Mesendoderm (in vitro differentiated cells): ENCODE results near the gene MGAT3.
"Not testable (repeated sequence)": the region's sequence is repeated elsewhere in the genome, so short reads cannot be mapped to it uniquely, and the experiment has no call there.

Experiments used
- DNase-seq: peaks from one replicate; pipeline ENCODE4 v3.0.0; 2013
- H2AK5ac ChIP-seq: 2 replicates; pipeline ENCODE4 v1.6.1; 2013; ENCODE audit warnings: low read length, inconsistent platforms
- H2BK120ac ChIP-seq: 2 replicates; pipeline ENCODE4 v1.6.1; 2013; ENCODE audit warnings: low read depth, mild to moderate bottlenecking, low read length, moderate library complexity, mixed read lengths
- H2BK15ac ChIP-seq: replicated peaks from 2 replicates; pipeline ENCODE4 v1.6.1; 2013; ENCODE audit warnings: low read depth, mild to moderate bottlenecking, moderate library complexity
- H2BK5ac ChIP-seq: 2 replicates; pipeline ENCODE4 v1.6.1; 2013; ENCODE audit warnings: low read length, inconsistent platforms
- H3K18ac ChIP-seq: 2 replicates; pipeline ENCODE4 v1.6.1; 2013; ENCODE audit warnings: mild to moderate bottlenecking, low read length, mixed read lengths
- H3K23ac ChIP-seq: one replicate; pipeline ENCODE4 v1.6.1; 2013; ENCODE audit warnings: low read length
- H3K27ac ChIP-seq: 2 replicates; pipeline ENCODE4 v1.5.1; 2013; ENCODE audit warnings: low read depth, mild to moderate bottlenecking, inconsistent platforms, low read length, moderate library complexity
- H3K27me3 ChIP-seq: 2 replicates; pipeline ENCODE4 v1.6.1; 2013; ENCODE audit warnings: low read length, control low read depth, mild to moderate bottlenecking, inconsistent platforms; ENCODE audit not compliant: insufficient read depth, poor library complexity
- H3K36me3 ChIP-seq: 2 replicates; pipeline ENCODE4 v1.6.1; 2013; ENCODE audit warnings: low read length, inconsistent platforms; ENCODE audit not compliant: control insufficient read depth, insufficient read depth
- H3K4ac ChIP-seq: one replicate; pipeline ENCODE4 v1.6.1; 2013; ENCODE audit warnings: low read depth, mild to moderate bottlenecking, low read length, moderate library complexity
- H3K4me1 ChIP-seq: 2 replicates; pipeline ENCODE4 v1.6.1; 2013; ENCODE audit warnings: low read depth, low read length, inconsistent platforms; ENCODE audit not compliant: control insufficient read depth
- H3K4me2 ChIP-seq: 2 replicates; pipeline ENCODE4 v1.6.1; 2013; ENCODE audit warnings: low read length
- H3K4me3 ChIP-seq: 2 replicates; pipeline ENCODE4 v1.5.1; 2013; ENCODE audit warnings: mild to moderate bottlenecking, low read length
- H3K56ac ChIP-seq: one replicate; pipeline ENCODE4 v1.6.1; 2013; ENCODE audit warnings: low read length
- H3K79me1 ChIP-seq: 2 replicates; pipeline ENCODE4 v1.6.1; 2013; ENCODE audit warnings: low read length, inconsistent platforms
- H3K79me2 ChIP-seq: 2 replicates; pipeline ENCODE4 v1.6.1; 2013; ENCODE audit warnings: mild to moderate bottlenecking, low read length; ENCODE audit not compliant: control insufficient read depth, insufficient read depth
- H3K9ac ChIP-seq: 2 replicates; pipeline ENCODE4 v1.6.1; 2013; ENCODE audit warnings: low read length, inconsistent platforms
- H4K5ac ChIP-seq: one replicate; pipeline ENCODE4 v1.6.1; 2013; ENCODE audit warnings: low read length
- H4K8ac ChIP-seq: one replicate; pipeline ENCODE4 v1.6.1; 2013; ENCODE audit warnings: low read depth, mild to moderate bottlenecking, control low read depth, low read length, moderate library complexity
- WGBS: extraction: QIAGEN DNeasy Blood & Tissue Kit; methylation state at CpG from one replicate; pipeline ENCODE4 v1.1.7; 2013; ENCODE audit warnings: low lambda C conversion rate, missing lambda C conversion rate; ENCODE audit not compliant: insufficient coverage; ENCODE audit errors: extremely low coverage; 5-methylcytosine and 5-hydroxymethylcytosine counted together

MGAT3 gene

DNA sequence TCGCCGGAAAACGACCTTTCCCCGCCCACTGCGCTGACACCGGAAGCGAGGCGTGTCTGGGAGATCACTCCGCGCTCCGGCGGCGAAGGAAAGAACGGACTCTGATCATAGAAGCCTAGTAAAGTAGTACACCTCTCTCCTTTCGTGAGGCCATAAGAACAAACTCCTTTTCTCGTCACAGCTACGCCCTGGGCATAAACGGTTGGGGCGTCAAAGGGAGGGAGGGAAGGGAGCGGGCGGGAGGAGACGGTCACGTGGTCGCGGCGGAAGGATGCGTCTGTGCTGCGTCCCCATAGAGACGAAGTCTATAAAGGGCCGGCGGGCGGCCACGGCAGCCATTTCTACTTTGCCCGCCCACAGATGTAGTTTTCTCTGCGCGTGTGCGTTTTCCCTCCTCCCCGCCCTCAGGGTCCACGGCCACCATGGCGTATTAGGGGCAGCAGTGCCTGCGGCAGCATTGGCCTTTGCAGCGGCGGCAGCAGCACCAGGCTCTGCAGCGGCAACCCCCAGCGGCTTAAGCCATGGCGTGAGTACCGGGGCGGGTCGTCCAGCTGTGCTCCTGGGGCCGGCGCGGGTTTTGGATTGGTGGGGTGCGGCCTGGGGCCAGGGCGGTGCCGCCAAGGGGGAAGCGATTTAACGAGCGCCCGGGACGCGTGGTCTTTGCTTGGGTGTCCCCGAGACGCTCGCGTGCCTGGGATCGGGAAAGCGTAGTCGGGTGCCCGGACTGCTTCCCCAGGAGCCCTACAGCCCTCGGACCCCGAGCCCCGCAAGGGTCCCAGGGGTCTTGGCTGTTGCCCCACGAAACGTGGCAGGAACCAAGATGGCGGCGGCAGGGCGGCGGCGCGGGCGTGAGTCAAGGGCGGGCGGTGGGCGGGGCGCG is 63.7 kb downstream of the MGAT3 start, which contains the start of gene ATF4:
Gene ATF4, plus strand, starts transcription at position 337 of the 880 bp plus-strand sequence. CDS start 884 bp downstream, outside the sequence.
- H3K4me2 ChIP-seq: peak within 1 kb of the TSS; percentile 93
- peaks cover 13% of the 10 kb centered on the region for H3K79me1 ChIP-seq
- H3K79me2 ChIP-seq: peaks cover 34% of the 10 kb centered on the region
- peak within 1 kb of the TSS; percentile 53 for H3K23ac ChIP-seq
- H3K4me3 ChIP-seq: peak within 1 kb of the TSS; percentile 99
- peak within 1 kb of the TSS; percentile 87 for H3K9ac ChIP-seq
- H3K18ac ChIP-seq: peak within 1 kb of the TSS; percentile 94
- peak within 1 kb of the TSS; percentile 94 for H2BK5ac ChIP-seq
- peak within 1 kb of the TSS; percentile 97 for H3K56ac ChIP-seq
- H4K5ac ChIP-seq: no peak within 1 kb of the TSS
- H2BK15ac ChIP-seq: no peak within 1 kb of the TSS
- DNase-seq: no peak
- WGBS: no CpG with 5 or more reads among the region's 86 CpGs
- peaks cover 5% of the 10 kb centered on the region for H3K4me1 ChIP-seq
- H3K27me3 ChIP-seq: no peaks in the 10 kb centered on the region
- H4K8ac ChIP-seq: peak within 1 kb of the TSS; percentile 94
- peak within 1 kb of the TSS; percentile 69 for H2BK120ac ChIP-seq
- no peak within 1 kb of the TSS for H2AK5ac ChIP-seq
- peak within 1 kb of the TSS; percentile 99 for H3K4ac ChIP-seq
- peak within 1 kb of the TSS; percentile 96 for H3K27ac ChIP-seq
- peaks cover 28% of the 10 kb centered on the region for H3K36me3 ChIP-seq

DNA sequence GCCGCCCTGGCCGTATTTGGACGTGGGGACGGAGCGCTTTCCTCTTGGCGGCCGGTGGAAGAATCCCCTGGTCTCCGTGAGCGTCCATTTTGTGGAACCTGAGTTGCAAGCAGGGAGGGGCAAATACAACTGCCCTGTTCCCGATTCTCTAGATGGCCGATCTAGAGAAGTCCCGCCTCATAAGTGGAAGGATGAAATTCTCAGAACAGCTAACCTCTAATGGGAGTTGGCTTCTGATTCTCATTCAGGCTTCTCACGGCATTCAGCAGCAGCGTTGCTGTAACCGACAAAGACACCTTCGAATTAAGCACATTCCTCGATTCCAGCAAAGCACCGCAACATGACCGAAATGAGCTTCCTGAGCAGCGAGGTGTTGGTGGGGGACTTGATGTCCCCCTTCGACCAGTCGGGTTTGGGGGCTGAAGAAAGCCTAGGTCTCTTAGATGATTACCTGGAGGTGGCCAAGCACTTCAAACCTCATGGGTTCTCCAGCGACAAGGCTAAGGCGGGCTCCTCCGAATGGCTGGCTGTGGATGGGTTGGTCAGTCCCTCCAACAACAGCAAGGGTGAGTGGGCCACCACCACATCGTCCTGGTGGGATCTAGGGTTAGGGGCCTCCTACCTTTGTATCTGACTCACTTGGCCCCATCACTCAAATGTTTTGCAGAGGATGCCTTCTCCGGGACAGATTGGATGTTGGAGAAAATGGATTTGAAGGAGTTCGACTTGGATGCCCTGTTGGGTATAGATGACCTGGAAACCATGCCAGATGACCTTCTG is 64.5 kb downstream of the MGAT3 start:
- H4K8ac ChIP-seq, H4K5ac ChIP-seq, H2BK15ac ChIP-seq, H2AK5ac ChIP-seq, H2BK5ac ChIP-seq, H3K4me1 ChIP-seq, H3K18ac ChIP-seq, H2BK120ac ChIP-seq, H3K27me3 ChIP-seq: not testable (repeated sequence)
- peaks cover 28% of the 10 kb centered on the region for H3K36me3 ChIP-seq
- H3K9ac ChIP-seq: peak overlapping the region; percentile 70
- H3K27ac ChIP-seq: peak overlapping the region; percentile 86
- peak overlapping the region; percentile 88 for H3K56ac ChIP-seq
- peak overlapping the region; percentile 53 for H3K23ac ChIP-seq
- DNase-seq: peak; percentile 86
- no CpG with 5 or more reads among the region's 28 CpGs for WGBS
- H3K4ac ChIP-seq: peak overlapping the region; percentile 99
- H3K79me2 ChIP-seq: peaks cover 34% of the 10 kb centered on the region
- peaks cover 13% of the 10 kb centered on the region for H3K79me1 ChIP-seq
- H3K4me3 ChIP-seq: peak overlapping the region; percentile 99
- peak overlapping the region; percentile 93 for H3K4me2 ChIP-seq

DNA sequence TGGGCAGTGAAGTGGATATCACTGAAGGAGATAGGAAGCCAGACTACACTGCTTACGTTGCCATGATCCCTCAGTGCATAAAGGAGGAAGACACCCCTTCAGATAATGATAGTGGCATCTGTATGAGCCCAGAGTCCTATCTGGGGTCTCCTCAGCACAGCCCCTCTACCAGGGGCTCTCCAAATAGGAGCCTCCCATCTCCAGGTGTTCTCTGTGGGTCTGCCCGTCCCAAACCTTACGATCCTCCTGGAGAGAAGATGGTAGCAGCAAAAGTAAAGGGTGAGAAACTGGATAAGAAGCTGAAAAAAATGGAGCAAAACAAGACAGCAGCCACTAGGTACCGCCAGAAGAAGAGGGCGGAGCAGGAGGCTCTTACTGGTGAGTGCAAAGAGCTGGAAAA is 65.3 kb downstream of the MGAT3 start:
- not testable (repeated sequence) for H3K18ac ChIP-seq, H3K4me1 ChIP-seq, H4K8ac ChIP-seq, H3K4ac ChIP-seq, H3K27ac ChIP-seq, H2BK5ac ChIP-seq, H3K23ac ChIP-seq, H4K5ac ChIP-seq, DNase-seq, H2BK15ac ChIP-seq, H3K27me3 ChIP-seq, H2BK120ac ChIP-seq, H2AK5ac ChIP-seq
- Histone ChIP-seq H3K4me2 (peak overlapping the region; percentile 93), H3K4me3 (peak overlapping the region; percentile 99), H3K79me1 (peaks cover 13% of the 10 kb centered on the region), H3K79me2 (peaks cover 34% of the 10 kb centered on the region), H3K56ac (peak overlapping the region; percentile 88), H3K36me3 (peaks cover 28% of the 10 kb centered on the region), H3K9ac (peak overlapping the region; percentile 70)
- WGBS: no CpG with 5 or more reads among the region's 5 CpGs

DNA sequence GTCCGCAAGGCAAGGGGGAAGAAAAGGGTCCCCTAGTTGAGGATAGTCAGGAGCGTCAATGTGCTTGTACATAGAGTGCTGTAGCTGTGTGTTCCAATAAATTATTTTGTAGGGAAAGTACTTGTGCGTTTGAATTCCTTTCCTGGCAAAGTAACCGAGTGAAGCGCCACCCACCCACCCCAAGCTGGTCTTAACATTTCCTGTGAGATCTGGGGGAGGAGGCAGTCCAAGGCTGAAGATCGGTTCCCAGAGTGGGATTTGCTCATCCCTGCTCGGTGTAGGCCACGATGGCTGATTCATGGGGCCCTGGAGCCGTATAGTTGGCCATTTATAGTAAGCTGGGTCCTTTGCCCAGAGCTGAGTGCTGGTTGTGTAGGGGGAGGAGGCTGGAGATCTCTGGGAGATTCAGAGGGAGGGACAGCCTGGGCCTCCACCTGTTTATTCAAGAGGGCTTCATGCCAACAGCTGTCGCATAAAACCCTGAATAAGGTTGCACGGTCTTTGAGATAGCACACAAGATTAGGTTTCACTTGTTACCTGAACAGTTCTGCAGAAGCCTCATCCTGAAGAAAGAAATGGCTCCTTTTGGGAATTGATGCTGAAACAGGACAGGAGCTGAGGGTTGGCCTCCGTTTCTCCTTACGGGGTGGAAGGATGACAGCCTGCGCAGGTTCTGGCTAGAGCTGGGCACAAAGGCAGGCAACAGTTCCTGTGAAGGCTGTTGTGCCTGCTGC is 65.9 kb downstream of the MGAT3 start:
- H3K36me3 ChIP-seq: peaks cover 28% of the 10 kb centered on the region
- no CpG with 5 or more reads among the region's 14 CpGs for WGBS
- H2AK5ac ChIP-seq: no peak overlapping the region
- peak overlapping the region; percentile 27 for H3K4me3 ChIP-seq
- H2BK15ac ChIP-seq: no peak overlapping the region
- peaks cover 13% of the 10 kb centered on the region for H3K79me1 ChIP-seq
- no peak overlapping the region for H4K5ac ChIP-seq
- no peak for DNase-seq
- no peaks in the 10 kb centered on the region for H3K27me3 ChIP-seq
- peak overlapping the region; percentile 70 for H3K9ac ChIP-seq
- peaks cover 34% of the 10 kb centered on the region for H3K79me2 ChIP-seq
- H3K4me2 ChIP-seq: peak overlapping the region; percentile 96
- H2BK5ac ChIP-seq: no peak overlapping the region
- H3K27ac ChIP-seq: no peak overlapping the region
- no peak overlapping the region for H3K18ac ChIP-seq
- no peak overlapping the region for H4K8ac ChIP-seq
- H3K4ac ChIP-seq: no peak overlapping the region
- H2BK120ac ChIP-seq: no peak overlapping the region
- H3K23ac ChIP-seq: no peak overlapping the region
- peaks cover 5% of the 10 kb centered on the region for H3K4me1 ChIP-seq
- H3K56ac ChIP-seq: peak overlapping the region; percentile 81

DNA sequence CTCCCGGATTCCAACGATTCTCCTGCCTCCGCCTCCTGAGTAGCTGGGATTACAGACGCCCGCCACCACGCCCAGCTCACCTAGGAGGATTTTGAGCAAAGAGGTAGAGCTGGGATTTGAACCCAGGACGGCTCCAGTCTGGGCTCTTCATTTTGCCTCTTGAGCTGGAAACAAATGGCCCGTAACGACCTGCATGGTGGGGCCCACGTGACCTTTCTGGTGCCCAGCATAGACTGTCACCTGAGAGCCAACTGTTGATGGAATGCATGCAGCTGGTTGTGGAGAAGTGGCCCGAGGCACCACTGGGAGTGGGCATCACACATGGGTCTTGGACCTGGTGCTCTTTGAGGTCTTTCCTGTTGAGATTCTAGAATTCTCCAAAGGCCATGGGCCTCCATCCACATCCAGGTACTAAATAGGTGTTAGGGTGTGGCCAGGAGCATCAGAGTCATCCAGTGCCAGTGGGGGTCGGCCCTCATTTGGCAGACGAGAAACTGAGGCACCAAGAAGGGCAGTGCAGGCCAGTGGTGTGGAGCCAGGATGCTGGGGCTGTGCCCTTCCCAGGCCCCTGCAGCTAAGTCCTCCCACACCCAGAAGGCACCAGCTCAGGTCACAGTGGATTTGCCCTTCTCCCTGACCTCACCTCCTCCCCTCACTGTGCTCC is 67.4 kb downstream of the MGAT3 start:
- no peak overlapping the region for H2AK5ac ChIP-seq
- H3K18ac ChIP-seq: no peak overlapping the region
- WGBS: no CpG with 5 or more reads among the region's 13 CpGs
- H3K9ac ChIP-seq: no peak overlapping the region
- peaks cover 19% of the 10 kb centered on the region for H3K79me1 ChIP-seq
- H2BK5ac ChIP-seq: no peak overlapping the region
- no peak overlapping the region for H3K56ac ChIP-seq
- no peak overlapping the region for H3K27ac ChIP-seq
- no peak overlapping the region for H2BK120ac ChIP-seq
- peaks cover 32% of the 10 kb centered on the region for H3K79me2 ChIP-seq
- no peaks in the 10 kb centered on the region for H3K27me3 ChIP-seq
- no peak overlapping the region for H3K4ac ChIP-seq
- no peak for DNase-seq
- peaks cover 2% of the 10 kb centered on the region for H3K4me1 ChIP-seq
- no peak overlapping the region for H4K5ac ChIP-seq
- no peak overlapping the region for H2BK15ac ChIP-seq
- no peak overlapping the region for H3K4me2 ChIP-seq
- H4K8ac ChIP-seq: no peak overlapping the region
- peaks cover 32% of the 10 kb centered on the region for H3K36me3 ChIP-seq
- H3K4me3 ChIP-seq: no peak overlapping the region
- no peak overlapping the region for H3K23ac ChIP-seq
